K562 (cell line): ENCODE results near the gene UBE2B. TPM values are rescaled to one million over a fixed set of nuclear protein-coding genes. Genes with fewer than 3 reads are reported as not detected.

Experiments
- ARID1B ChIP-seq: fragments of 450-650 bp; IDR thresholded peaks from 2 replicates; pipeline ENCODE4 v1.6.1; 2016; ENCODE audit warnings: antibody characterized with exemption, mild to moderate bottlenecking, inconsistent platforms
- ELF2 ChIP-seq: fragments of 250-450 bp; sonication (Bioruptor Pico); IDR thresholded peaks from 2 replicates; pipeline ENCODE4 v1.5.0; 2021; ENCODE audit warnings: mild to moderate bottlenecking
- EP400 ChIP-seq: fragments of 450-650 bp; IDR thresholded peaks from 2 replicates; pipeline ENCODE4 v1.6.1; 2017; ENCODE audit warnings: antibody characterized with exemption, mild to moderate bottlenecking, moderate library complexity
- ETS2 ChIP-seq: IDR thresholded peaks from 2 replicates; pipeline ENCODE4 v1.6.1; 2016; ENCODE audit warnings: borderline replicate concordance, missing genetic modification characterization, mild to moderate bottlenecking, moderate library complexity, missing compliant biosample characterization; ENCODE audit not compliant: poor library complexity, severe bottlenecking
- LEF1 ChIP-seq: fragments of 450-650 bp; IDR thresholded peaks from 2 replicates; pipeline ENCODE4 v1.6.1; 2016; ENCODE audit warnings: mild to moderate bottlenecking
- MECOM ChIP-seq: fragments of 250-450 bp; sonication (Bioruptor Pico); IDR thresholded peaks from 2 replicates; pipeline ENCODE4 v1.8.0; 2022; ENCODE audit warnings: inconsistent platforms
- NFE2 ChIP-seq: IDR thresholded peaks from 2 replicates; pipeline ENCODE4 v1.6.1; 2014; ENCODE audit warnings: antibody characterized with exemption, low read depth
- NR2C2 ChIP-seq, 2 experiments: fragments of 200-800 bp in 1 of 2; sonication (Bioruptor generic) in 1 of 2; sonication (generic) in 1 of 2; formaldehyde crosslinking in 1 of 2; IDR thresholded peaks; 2 replicates each; pipeline versions ENCODE4 v1.6.1 to v1.8.0; 2016 to 2022; ENCODE audit warnings: mild to moderate bottlenecking in 1 of 2, missing compliant biosample characterization in 1 of 2, missing genetic modification characterization in 1 of 2, missing genetic modification reagents in 1 of 2
- SMAD3 ChIP-seq: fragments of 450-650 bp; formaldehyde crosslinking; conservative IDR thresholded peaks from 2 replicates; pipeline ENCODE4 v1.4.0; 2020; ENCODE audit warnings: mild to moderate bottlenecking
- SMARCE1 ChIP-seq: fragments of 450-650 bp; IDR thresholded peaks from 2 replicates; pipeline ENCODE4 v1.7.1; 2016; ENCODE audit warnings: mild to moderate bottlenecking
- ZNF316 ChIP-seq: fragments of 450-650 bp; IDR thresholded peaks from 2 replicates; pipeline ENCODE4 v1.6.1; 2016
- ZNF561 ChIP-seq: fragments of 450-650 bp; formaldehyde crosslinking; conservative IDR thresholded peaks from 2 replicates; pipeline ENCODE4 v1.4.0; 2020; ENCODE audit warnings: mild to moderate bottlenecking, moderate library complexity
- polyA plus RNA-seq, 8 experiments: library from polyadenylated mRNA; depleted of rRNA in 4 of 8; stranded (reverse) in 5 of 8; unstranded in 3 of 8; fragments of >200 nt; fragmentation: Nextera tagmentation in 2 of 8; fragmentation: Illumina TruSeq in 1 of 8; extraction: Ambion mirVana in 2 of 8; extraction: Trizol in 1 of 8; gene quantifications; 2 replicates each; pipeline versions ENCODE4 v1.2.1 to v1.2.3, GENCODE V29; 2011 to 2014; ENCODE audit warnings: inconsistent platforms in 1 of 8, missing spikeins in 1 of 8
- total RNA-seq, 7 experiments: library from RNA; depleted of rRNA in 6 of 7; stranded (reverse); fragments of >200 nt in 6 of 7; fragmentation: Illumina TruSeq in 2 of 7; extraction: Trizol in 2 of 7; gene quantifications; 2 replicates each; pipeline versions ENCODE4 v1.2.1 to v1.2.3, GENCODE V29; 2011 to 2021; ENCODE audit warnings: low replicate concordance in 1 of 7
- TF ChIP-seq, protein P1 (sequence below): fragments of 250-450 bp; sonication (Bioruptor Pico); IDR thresholded peaks from 2 replicates; pipeline ENCODE4 v1.9.0; 2021; ENCODE audit warnings: mild to moderate bottlenecking
- TF ChIP-seq, protein P2 (sequence below): fragments of 250-450 bp; sonication (Bioruptor Pico); IDR thresholded peaks from 2 replicates; pipeline ENCODE4 v1.5.0; 2021
- TF ChIP-seq, protein P3 (sequence below): sonication (generic); IDR thresholded peaks from 2 replicates; pipeline ENCODE4 v1.6.1; 2016
- TF ChIP-seq, protein P4 (sequence below): IDR thresholded peaks from 3 replicates; pipeline ENCODE4 v1.6.1; 2011; ENCODE audit warnings: borderline replicate concordance, mild to moderate bottlenecking, moderate library complexity; ENCODE audit not compliant: insufficient read length; ENCODE audit errors: extremely low read depth
- TF ChIP-seq, protein P5 (sequence below), 3 experiments: fragments of 200-800 bp in 1 of 3; sonication (Bioruptor generic) in 1 of 3; sonication (generic) in 1 of 3; formaldehyde crosslinking in 1 of 3; IDR thresholded peaks; 2 replicates each; pipeline versions ENCODE4 v1.6.1 to v1.8.0; 2016 to 2022; ENCODE audit warnings: mild to moderate bottlenecking in 2 of 3, missing compliant biosample characterization in 2 of 3, missing genetic modification characterization in 2 of 3, missing genetic modification reagents in 1 of 3

Gene UBE2B
- total and polyA plus RNA-seq, 9 of the 15 experiments (the other 6 are each of a cell fraction or from before 2014, with no cell fraction given): 13.1 to 198 (median 75.5) TPM

DNA sequence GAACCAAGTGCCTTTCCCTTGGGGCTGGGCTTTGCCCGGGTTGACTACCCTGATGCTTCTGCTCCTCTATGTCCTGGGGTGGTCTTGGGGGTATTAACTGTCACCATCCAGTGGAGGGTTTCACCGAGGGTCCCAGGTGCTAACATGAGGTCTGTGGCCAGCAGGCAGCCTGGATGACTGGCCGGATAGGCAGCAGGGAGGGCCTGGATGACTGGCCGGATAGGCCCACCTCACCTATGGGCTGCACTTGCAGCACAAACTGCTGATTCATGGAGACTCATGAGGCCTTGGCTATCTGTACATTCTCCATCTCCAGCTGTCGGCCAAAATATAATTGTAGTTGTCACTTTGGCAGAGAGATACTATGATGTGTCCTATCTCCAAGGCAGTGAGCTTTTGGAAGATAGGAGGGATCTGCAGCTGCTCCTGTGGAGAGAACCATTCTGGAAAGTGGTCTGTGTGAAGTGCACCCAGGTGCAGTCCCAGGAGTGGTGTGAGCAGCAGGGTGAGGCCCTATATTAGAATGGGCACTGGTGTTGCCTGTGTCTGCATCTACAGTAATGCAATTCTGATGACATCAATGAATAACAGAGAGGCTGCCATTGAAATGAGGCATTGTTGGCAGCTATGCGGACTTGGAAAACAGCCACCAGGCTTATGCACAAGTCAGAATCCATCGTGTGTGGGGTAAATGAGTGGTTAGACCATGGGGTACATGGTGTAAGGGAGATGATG is 66.6 kb downstream of the UBE2B start (continued):
- TF ChIP-seq MECOM (CRISPR knock-in tag): peak; percentile 76
- no peak for TF ChIP-seq ETS2 (tag)
- peak; percentile 99 for TF ChIP-seq ZNF316
- TF ChIP-seq, protein P1, sequence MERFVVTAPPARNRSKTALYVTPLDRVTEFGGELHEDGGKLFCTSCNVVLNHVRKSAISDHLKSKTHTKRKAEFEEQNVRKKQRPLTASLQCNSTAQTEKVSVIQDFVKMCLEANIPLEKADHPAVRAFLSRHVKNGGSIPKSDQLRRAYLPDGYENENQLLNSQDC (CRISPR knock-in tag): no peak
- TF ChIP-seq NFE2: peak; percentile 99
- no peak; the same call in 1 of the 2 replicates for TF ChIP-seq EP400
- TF ChIP-seq, protein P2, sequence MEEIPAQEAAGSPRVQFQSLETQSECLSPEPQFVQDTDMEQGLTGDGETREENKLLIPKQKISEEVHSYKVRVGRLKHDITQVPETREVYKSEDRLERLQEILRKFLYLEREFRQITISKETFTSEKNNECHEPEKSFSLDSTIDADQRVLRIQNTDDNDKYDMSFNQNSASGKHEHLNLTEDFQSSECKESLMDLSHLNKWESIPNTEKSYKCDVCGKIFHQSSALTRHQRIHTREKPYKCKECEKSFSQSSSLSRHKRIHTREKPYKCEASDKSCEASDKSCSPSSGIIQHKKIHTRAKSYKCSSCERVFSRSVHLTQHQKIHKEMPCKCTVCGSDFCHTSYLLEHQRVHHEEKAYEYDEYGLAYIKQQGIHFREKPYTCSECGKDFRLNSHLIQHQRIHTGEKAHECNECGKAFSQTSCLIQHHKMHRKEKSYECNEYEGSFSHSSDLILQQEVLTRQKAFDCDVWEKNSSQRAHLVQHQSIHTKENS (CRISPR knock-in tag): no peak
- no peak for TF ChIP-seq ZNF561 (CRISPR knock-in tag)
- TF ChIP-seq, protein P3, sequence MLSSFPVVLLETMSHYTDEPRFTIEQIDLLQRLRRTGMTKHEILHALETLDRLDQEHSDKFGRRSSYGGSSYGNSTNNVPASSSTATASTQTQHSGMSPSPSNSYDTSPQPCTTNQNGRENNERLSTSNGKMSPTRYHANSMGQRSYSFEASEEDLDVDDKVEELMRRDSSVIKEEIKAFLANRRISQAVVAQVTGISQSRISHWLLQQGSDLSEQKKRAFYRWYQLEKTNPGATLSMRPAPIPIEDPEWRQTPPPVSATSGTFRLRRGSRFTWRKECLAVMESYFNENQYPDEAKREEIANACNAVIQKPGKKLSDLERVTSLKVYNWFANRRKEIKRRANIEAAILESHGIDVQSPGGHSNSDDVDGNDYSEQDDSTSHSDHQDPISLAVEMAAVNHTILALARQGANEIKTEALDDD: no peak
- TF ChIP-seq, protein P4, sequence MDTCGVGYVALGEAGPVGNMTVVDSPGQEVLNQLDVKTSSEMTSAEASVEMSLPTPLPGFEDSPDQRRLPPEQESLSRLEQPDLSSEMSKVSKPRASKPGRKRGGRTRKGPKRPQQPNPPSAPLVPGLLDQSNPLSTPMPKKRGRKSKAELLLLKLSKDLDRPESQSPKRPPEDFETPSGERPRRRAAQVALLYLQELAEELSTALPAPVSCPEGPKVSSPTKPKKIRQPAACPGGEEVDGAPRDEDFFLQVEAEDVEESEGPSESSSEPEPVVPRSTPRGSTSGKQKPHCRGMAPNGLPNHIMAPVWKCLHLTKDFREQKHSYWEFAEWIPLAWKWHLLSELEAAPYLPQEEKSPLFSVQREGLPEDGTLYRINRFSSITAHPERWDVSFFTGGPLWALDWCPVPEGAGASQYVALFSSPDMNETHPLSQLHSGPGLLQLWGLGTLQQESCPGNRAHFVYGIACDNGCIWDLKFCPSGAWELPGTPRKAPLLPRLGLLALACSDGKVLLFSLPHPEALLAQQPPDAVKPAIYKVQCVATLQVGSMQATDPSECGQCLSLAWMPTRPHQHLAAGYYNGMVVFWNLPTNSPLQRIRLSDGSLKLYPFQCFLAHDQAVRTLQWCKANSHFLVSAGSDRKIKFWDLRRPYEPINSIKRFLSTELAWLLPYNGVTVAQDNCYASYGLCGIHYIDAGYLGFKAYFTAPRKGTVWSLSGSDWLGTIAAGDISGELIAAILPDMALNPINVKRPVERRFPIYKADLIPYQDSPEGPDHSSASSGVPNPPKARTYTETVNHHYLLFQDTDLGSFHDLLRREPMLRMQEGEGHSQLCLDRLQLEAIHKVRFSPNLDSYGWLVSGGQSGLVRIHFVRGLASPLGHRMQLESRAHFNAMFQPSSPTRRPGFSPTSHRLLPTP: no peak
- no peak; the same call in 1 of the 2 replicates for TF ChIP-seq NR2C2 (CRISPR knock-in tag; IDR thresholded peaks at IDR 0.05)
- TF ChIP-seq NR2C2 (tag; IDR thresholded peaks at IDR 0.05): no peak
- TF ChIP-seq, protein P5, sequence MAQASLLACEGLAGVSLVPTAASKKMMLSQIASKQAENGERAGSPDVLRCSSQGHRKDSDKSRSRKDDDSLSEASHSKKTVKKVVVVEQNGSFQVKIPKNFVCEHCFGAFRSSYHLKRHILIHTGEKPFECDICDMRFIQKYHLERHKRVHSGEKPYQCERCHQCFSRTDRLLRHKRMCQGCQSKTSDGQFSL (CRISPR knock-in tag; IDR thresholded peaks at IDR 0.05): no peak
- TF ChIP-seq, protein P5 (tag; IDR thresholded peaks at IDR 0.05): no peak
- peak; percentile 93 for TF ChIP-seq ARID1B
- TF ChIP-seq LEF1: 0 out of 2 replicates have a peak, but pooled peaks have one; percentile 48
- TF ChIP-seq SMAD3 (CRISPR knock-in tag): no peak
- TF ChIP-seq ELF2 (CRISPR knock-in tag): no peak
- TF ChIP-seq SMARCE1: peak; percentile 70; the same call in 1 of the 2 replicates
